Adipocyte (in vitro differentiated cells): ENCODE results near the gene ATP6V0C.
A peak's percentile ranks its signal among the peaks of the same experiment; 100 is the strongest.

ENCODE experiments used
- DNase-seq: peaks from one replicate; pipeline ENCODE4 v3.0.0-alpha.2; 2015; ENCODE audit warnings: low read depth
- H3K27me3 ChIP-seq: replicated peaks from 2 replicates; pipeline ENCODE4 v1.7.0; 2013; ENCODE audit warnings: mild to moderate bottlenecking, low read length, moderate library complexity; ENCODE audit not compliant: control insufficient read depth, insufficient read depth
- H3K36me3 ChIP-seq: 2 replicates; pipeline ENCODE4 v1.7.0; 2013; ENCODE audit warnings: low read length, mild to moderate bottlenecking, moderate library complexity; ENCODE audit not compliant: control insufficient read depth, insufficient read depth, severe bottlenecking
- H3K4me1 ChIP-seq: 2 replicates; pipeline ENCODE4 v1.7.0; 2013; ENCODE audit warnings: mild to moderate bottlenecking, low read length, moderate library complexity; ENCODE audit not compliant: control insufficient read depth, insufficient read depth
- H3K4me3 ChIP-seq: 2 replicates; pipeline ENCODE4 v1.7.0; 2013; ENCODE audit warnings: mild to moderate bottlenecking, low read length, moderate library complexity
- H3K9ac ChIP-seq: 2 replicates; pipeline ENCODE4 v1.7.0; 2013; ENCODE audit warnings: mild to moderate bottlenecking, low read length, moderate library complexity
- H3K9me3 ChIP-seq: 2 replicates; pipeline ENCODE4 v1.7.0; 2013; ENCODE audit warnings: mild to moderate bottlenecking, low read length, moderate library complexity; ENCODE audit not compliant: control insufficient read depth

The ATP6V0C gene

GRCh38 chr16:2470603-2471015, 43.1 kb upstream of the ATP6V0C start:
- no peaks in the 10 kb centered on the region for H3K27me3 ChIP-seq
- peaks cover 11% of the 10 kb centered on the region for H3K4me1 ChIP-seq
- no peak overlapping the region for H3K4me3 ChIP-seq
- no peak for DNase-seq
- H3K36me3 ChIP-seq, result no peaks in the 10 kb centered on the region
- H3K9ac ChIP-seq, result no peak overlapping the region
- no peaks in the 10 kb centered on the region for H3K9me3 ChIP-seq

GRCh38 chr16:2471016-2471652, 42.6 kb upstream of the ATP6V0C start, which contains the start of gene NTN3:
TSS of gene NTN3 (plus strand) at chr16:2471297. CDS start at chr16:2471702, 405 bp downstream.
- H3K4me1 ChIP-seq, result peaks cover 17% of the 10 kb centered on the region
- no peaks in the 10 kb centered on the region for H3K9me3 ChIP-seq
- DNase-seq, result peak; percentile 58
- H3K9ac ChIP-seq, result no peak within 1 kb of the TSS
- H3K27me3 ChIP-seq, result no peaks in the 10 kb centered on the region
- no peaks in the 10 kb centered on the region for H3K36me3 ChIP-seq
- no peak within 1 kb of the TSS for H3K4me3 ChIP-seq

- H3K4me3 ChIP-seq, result no peak overlapping the region
- no peaks in the 10 kb centered on the region for H3K27me3 ChIP-seq
- no peaks in the 10 kb centered on the region for H3K36me3 ChIP-seq
- no peaks in the 10 kb centered on the region for H3K9me3 ChIP-seq
- no peak for DNase-seq
- no peak overlapping the region for H3K9ac ChIP-seq
- peaks cover 18% of the 10 kb centered on the region for H3K4me1 ChIP-seq
Measured at GRCh38 chr16:2471653-2472487, 41.9 kb upstream of the ATP6V0C start.

- H3K4me1 ChIP-seq, result peaks cover 18% of the 10 kb centered on the region
- no peak overlapping the region for H3K4me3 ChIP-seq
- H3K36me3 ChIP-seq, result no peaks in the 10 kb centered on the region
- H3K9ac ChIP-seq, result no peak overlapping the region
- DNase-seq, result no peak
- no peaks in the 10 kb centered on the region for H3K27me3 ChIP-seq
- no peaks in the 10 kb centered on the region for H3K9me3 ChIP-seq
Measured at GRCh38 chr16:2472488-2472864, 41.3 kb upstream of the ATP6V0C start.

GRCh38 chr16:2472885-2473445, 40.8 kb upstream of the ATP6V0C start:
- no peaks in the 10 kb centered on the region for H3K27me3 ChIP-seq
- H3K9ac ChIP-seq, result no peak overlapping the region
- H3K36me3 ChIP-seq, result no peaks in the 10 kb centered on the region
- no peak for DNase-seq
- H3K9me3 ChIP-seq, result no peaks in the 10 kb centered on the region
- no peak overlapping the region for H3K4me3 ChIP-seq
- H3K4me1 ChIP-seq, result peaks cover 18% of the 10 kb centered on the region

- peaks cover 14% of the 10 kb centered on the region for H3K4me1 ChIP-seq
- no peaks in the 10 kb centered on the region for H3K36me3 ChIP-seq
- no peaks in the 10 kb centered on the region for H3K9me3 ChIP-seq
- no peaks in the 10 kb centered on the region for H3K27me3 ChIP-seq
- H3K9ac ChIP-seq, result no peak overlapping the region
- no peak for DNase-seq
- H3K4me3 ChIP-seq, result no peak overlapping the region
Measured at GRCh38 chr16:2473446-2473926, 40.3 kb upstream of the ATP6V0C start.

GRCh38 chr16:2473999-2474876, 39.5 kb upstream of the ATP6V0C start:
- Histone ChIP-seq H3K4me3 (peak overlapping the region; percentile 86), H3K36me3 (no peaks in the 10 kb centered on the region), H3K4me1 (peaks cover 7% of the 10 kb centered on the region), H3K27me3 (no peaks in the 10 kb centered on the region), H3K9ac (peak overlapping the region; percentile 91), H3K9me3 (no peaks in the 10 kb centered on the region)
- peak; percentile 83 for DNase-seq

- H3K9me3 ChIP-seq, result no peaks in the 10 kb centered on the region
- peak; percentile 96 for DNase-seq
- H3K9ac ChIP-seq, result peak within 1 kb of the TSS; percentile 91
- no peaks in the 10 kb centered on the region for H3K36me3 ChIP-seq
- H3K4me1 ChIP-seq, result peaks cover 7% of the 10 kb centered on the region
- no peaks in the 10 kb centered on the region for H3K27me3 ChIP-seq
- peak within 1 kb of the TSS; percentile 86 for H3K4me3 ChIP-seq
Measured at GRCh38 chr16:2474877-2475412, 38.8 kb upstream of the ATP6V0C start, which contains the start of gene TBC1D24. TSS of gene TBC1D24 (plus strand) at chr16:2475127. CDS start at chr16:2496149, 21,022 bp downstream.

GRCh38 chr16:2475413-2476344, 38.1 kb upstream of the ATP6V0C start:
- DNase-seq, result peak; percentile 52
- Histone ChIP-seq H3K4me3 (peak overlapping the region; percentile 83), H3K9ac (peak overlapping the region; percentile 84), H3K27me3 (no peaks in the 10 kb centered on the region), H3K4me1 (peaks cover 7% of the 10 kb centered on the region), H3K36me3 (no peaks in the 10 kb centered on the region), H3K9me3 (no peaks in the 10 kb centered on the region)

GRCh38 chr16:2476345-2476720, 37.4 kb upstream of the ATP6V0C start:
- no peaks in the 10 kb centered on the region for H3K27me3 ChIP-seq
- H3K4me1 ChIP-seq, result peaks cover 7% of the 10 kb centered on the region
- DNase-seq, result no peak
- peak overlapping the region; percentile 83 for H3K4me3 ChIP-seq
- no peaks in the 10 kb centered on the region for H3K9me3 ChIP-seq
- H3K36me3 ChIP-seq, result no peaks in the 10 kb centered on the region
- H3K9ac ChIP-seq, result peak overlapping the region; percentile 84
